ENCODE data around the gene ADGRV1. TPM values are rescaled to one million over a fixed set of nuclear protein-coding genes. Genes with fewer than 3 reads are reported as not detected.

Gene ADGRV1
- total RNA-seq, 4 donors from 2014 or later: not detected

GRCh38 chr5:91200692-91201091 lies 642.1 kb downstream of the ADGRV1 start:
- TF ChIP-seq CTCF (IDR thresholded peaks at IDR 0.05; ENCODE audit: low read depth): no peak

- TF ChIP-seq CTCF (IDR thresholded peaks at IDR 0.05; ENCODE audit: low read depth): no peak
Observed at GRCh38 chr5:91206103-91206502, 647.5 kb downstream of the ADGRV1 start.

GRCh38 chr5:91206734-91207133 lies 648.1 kb downstream of the ADGRV1 start:
- TF ChIP-seq CTCF (IDR thresholded peaks at IDR 0.05; ENCODE audit: low read depth): no peak

GRCh38 chr5:91207248-91207647 lies 648.7 kb downstream of the ADGRV1 start:
- no peak for TF ChIP-seq CTCF (IDR thresholded peaks at IDR 0.05; ENCODE audit: low read depth)

GRCh38 chr5:91211997-91212713 lies 653.6 kb downstream of the ADGRV1 start:
- no peak for TF ChIP-seq CTCF (IDR thresholded peaks at IDR 0.05; ENCODE audit: low read depth)

- no peak for TF ChIP-seq CTCF (IDR thresholded peaks at IDR 0.05; ENCODE audit: low read depth)
Observed at GRCh38 chr5:91212714-91213092, 654.1 kb downstream of the ADGRV1 start.

Other genes with a start within 250 kb of the ADGRV1 start
- gene CETN3, start 149.0 kb upstream of the ADGRV1 start, total RNA-seq: 10 to 100 TPM; 11.6 to 19.9 (median 17.4) TPM
- 1 to 10 TPM; 3.0 to 5.3 (median 4.7) TPM for gene MBLAC2, start 84.0 kb upstream of the ADGRV1 start, total RNA-seq
- 1 to 10 TPM in 3 of 4 donors, under 1 TPM in 1; 0.94 to 2.9 (median 1.7) TPM for gene POLR3G, start 83.9 kb upstream of the ADGRV1 start, total RNA-seq
- gene LYSMD3, start 29.2 kb upstream of the ADGRV1 start, total RNA-seq: 10 to 100 TPM; 13.9 to 37.0 (median 15.8) TPM